ENCODE data around the gene TFAM.

Gene TFAM

GRCh38 chr10:58384999-58385783 lies at the start of gene TFAM:
Gene TFAM (plus strand): TSS chr10:58385410. CDS start chr10:58385548, 138 bp downstream.
- peak; percentile 94 for DNase-seq

- DNase-seq: no peak
Measured at GRCh38 chr10:58336242-58336641, 49.0 kb upstream of the TFAM start.

- no peak for DNase-seq
Measured at GRCh38 chr10:58341422-58341821, 43.8 kb upstream of the TFAM start.

- DNase-seq: no peak
Measured at GRCh38 chr10:58341947-58342346, 43.3 kb upstream of the TFAM start.

GRCh38 chr10:58347967-58348366 lies 37.2 kb upstream of the TFAM start:
- no peak for DNase-seq

- DNase-seq: no peak
Measured at GRCh38 chr10:58348571-58349033, 36.6 kb upstream of the TFAM start.

- DNase-seq: no peak
Measured at GRCh38 chr10:58350023-58350422, 35.2 kb upstream of the TFAM start.

GRCh38 chr10:58350619-58351323 lies 34.4 kb upstream of the TFAM start:
- DNase-seq: no peak

- DNase-seq: no peak
Measured at GRCh38 chr10:58351616-58352578, 33.3 kb upstream of the TFAM start.

- DNase-seq: no peak
Measured at GRCh38 chr10:58352956-58353610, 32.1 kb upstream of the TFAM start.

- no peak for DNase-seq
Measured at GRCh38 chr10:58356756-58357155, 28.5 kb upstream of the TFAM start.

- DNase-seq: no peak
Measured at GRCh38 chr10:58358314-58358933, 26.8 kb upstream of the TFAM start.

- DNase-seq: no peak
Measured at GRCh38 chr10:58358947-58359346, 26.3 kb upstream of the TFAM start.

- DNase-seq: no peak
Measured at GRCh38 chr10:58359541-58359940, 25.7 kb upstream of the TFAM start.

- no peak for DNase-seq
Measured at GRCh38 chr10:58360412-58361004, 24.7 kb upstream of the TFAM start.

- no peak for DNase-seq
Measured at GRCh38 chr10:58361353-58361752, 23.9 kb upstream of the TFAM start.

GRCh38 chr10:58362027-58362789 lies 23.0 kb upstream of the TFAM start:
- no peak for DNase-seq

- no peak for DNase-seq
Measured at GRCh38 chr10:58367069-58367468, 18.1 kb upstream of the TFAM start.

GRCh38 chr10:58371473-58371872 lies 13.7 kb upstream of the TFAM start:
- DNase-seq: no peak

GRCh38 chr10:58372607-58373441 lies 12.4 kb upstream of the TFAM start:
- DNase-seq: no peak
